GM12892 (cell line): ENCODE results near the gene RAB43.

Source experiments
- DNase-seq: peaks from one replicate; pipeline ENCODE4 v3.0.0; 2011; ENCODE audit not compliant: insufficient read length
- FAIRE-seq: peaks from 2 replicates; lab custom pipeline; 2011; peaks lifted over from hg19 to GRCh38; lab: Jason Lieb, UNC
- POLR2A ChIP-seq: IDR thresholded peaks from 2 replicates; pipeline ENCODE4 v1.6.1; 2011; ENCODE audit warnings: low read depth, low read length, control low read depth
- POLR2AphosphoS5 ChIP-seq: IDR thresholded peaks from 2 replicates; pipeline ENCODE4 v1.6.1; 2011; ENCODE audit warnings: low read depth, low read length, control low read depth
- TAF1 ChIP-seq: IDR thresholded peaks from 2 replicates; pipeline ENCODE4 v1.6.1; 2011; ENCODE audit warnings: low read depth, mild to moderate bottlenecking, control low read depth, low read length, borderline replicate concordance

The RAB43 gene

GRCh38 chr3:129132097-129132866, 10.7 kb upstream of the RAB43 start:
- DNase-seq, result no peak
- TF ChIP-seq TAF1, result no peak
- TF ChIP-seq POLR2A, result no peak
- TF ChIP-seq POLR2AphosphoS5, result no peak
- FAIRE-seq, result no peak

GRCh38 chr3:129131465-129132088, 10.0 kb upstream of the RAB43 start:
- FAIRE-seq (no peak), DNase-seq (no peak)
- TF ChIP-seq TAF1 (no peak), POLR2A (no peak), POLR2AphosphoS5 (no peak)

GRCh38 chr3:129130291-129130813, 8.7 kb upstream of the RAB43 start:
- FAIRE-seq (no peak), DNase-seq (no peak)
- no peak for TF ChIP-seq POLR2AphosphoS5
- TF ChIP-seq POLR2A, result no peak
- no peak for TF ChIP-seq TAF1

- TF ChIP-seq TAF1 (no peak), POLR2AphosphoS5 (no peak), POLR2A (no peak; the same call in 1 of the 2 replicates)
- FAIRE-seq (no peak), DNase-seq (no peak)
Observed at GRCh38 chr3:129128357-129129155, 7.0 kb upstream of the RAB43 start.

GRCh38 chr3:129126726-129127280, 5.2 kb upstream of the RAB43 start:
- TF ChIP-seq TAF1 (no peak), POLR2AphosphoS5 (no peak), POLR2A (no peak)
- DNase-seq, result no peak
- no peak for FAIRE-seq

- DNase-seq, result no peak
- TF ChIP-seq TAF1 (no peak), POLR2A (no peak), POLR2AphosphoS5 (no peak)
- peak; percentile 93 for FAIRE-seq
Observed at GRCh38 chr3:129123314-129124060, 1.9 kb upstream of the RAB43 start.

GRCh38 chr3:129122412-129123011, 908 bp upstream of the RAB43 start:
- DNase-seq, result no peak
- peak; percentile 38 for FAIRE-seq
- TF ChIP-seq TAF1 (no peak), POLR2AphosphoS5 (no peak), POLR2A (no peak)

- DNase-seq (no peak), FAIRE-seq (peak; percentile 53)
- TF ChIP-seq TAF1 (no peak), POLR2A (no peak; the same call in 1 of the 2 replicates), POLR2AphosphoS5 (no peak)
Observed at GRCh38 chr3:129121016-129121791, 400 bp downstream of the RAB43 start.

- TF ChIP-seq TAF1 (peak; percentile 58; the same call in 1 of the 2 replicates), POLR2A (peak; percentile 83), POLR2AphosphoS5 (peak; percentile 76)
- DNase-seq, result peak; percentile 85
- FAIRE-seq, result peak; percentile 89
Observed at GRCh38 chr3:129120254-129121004, 1.2 kb downstream of the RAB43 start.
